Measurements from ENCODE around the gene KLF16. TPM values are rescaled to one million over a fixed set of nuclear protein-coding genes. Genes with fewer than 3 reads are reported as not detected.

KLF16 gene
- total and polyA plus RNA-seq, 10 of the 15 experiments (the other 5 are each of a cell fraction or from before 2014, with no cell fraction given) = 0.03 to 41.2 (median 2.6) TPM

DNA sequence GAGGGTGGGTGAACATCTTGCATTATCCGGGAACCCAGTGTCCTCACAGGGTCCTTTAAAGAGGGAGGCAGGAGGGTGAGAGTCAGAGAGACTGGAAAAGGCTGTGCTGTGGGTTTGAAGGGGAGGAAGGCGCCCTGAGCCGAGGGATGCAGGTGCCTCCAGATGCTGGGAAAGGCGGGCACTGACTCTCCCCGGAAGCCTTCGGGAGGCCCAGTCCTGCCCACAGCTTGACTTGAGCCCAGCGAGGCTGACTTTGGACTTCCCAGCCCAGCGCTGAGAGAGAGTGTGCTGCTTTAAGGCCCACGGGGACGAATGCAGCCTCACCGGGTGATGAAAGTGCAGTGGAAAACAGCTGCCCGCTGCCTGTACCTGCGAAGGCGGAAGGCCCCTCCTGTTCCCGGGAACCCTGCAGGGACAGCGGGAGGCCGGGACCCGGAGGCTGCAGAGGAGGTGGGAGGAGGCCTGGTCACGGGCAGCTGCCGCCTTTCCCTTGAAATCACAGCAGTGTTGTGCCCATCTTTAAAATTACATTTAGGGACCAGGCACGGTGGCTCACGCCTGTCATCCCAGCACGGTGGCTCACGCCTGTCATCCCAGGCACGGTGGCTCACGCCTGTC lies 31.2 kb downstream of the KLF16 start:
- POLR2A ChIA-PET = no interaction called here
- FAIRE-seq (no peak), ATAC-seq (no peak), DNase-seq (ENCODE audit: low read depth, low spot score) (no peak)
- Histone ChIP-seq H3K79me2 (ENCODE audit: control insufficient read depth, insufficient read depth, low read length) (peaks cover 11% of the 10 kb centered on the region), H3K4me1 (ENCODE audit: control insufficient read depth, insufficient read depth, low read length) (no peaks in the 10 kb centered on the region), H3K27ac (ENCODE audit: control insufficient read depth, insufficient read depth) (no peak overlapping the region), H3K36me3 (ENCODE audit: control insufficient read depth in 2 of 2, insufficient read depth in 2 of 2, low read length in 1 of 2) (peaks cover 2 to 4% of the 10 kb centered on the region in 2 experiments; a peak in 3 of 4 replicates), H3K27me3 (replicated peaks in 1 of 2; ENCODE audit: control insufficient read depth in 2 of 2, insufficient read depth in 2 of 2, low read length in 1 of 2) (no peaks in the 10 kb centered on the region), H3K9ac (ENCODE audit: control insufficient read depth, insufficient read depth, low read length) (no peak overlapping the region), H3K4me3 (no peak overlapping the region), H4K20me1 (ENCODE audit: control insufficient read depth, insufficient read depth) (peaks cover 5% of the 10 kb centered on the region), H3K9me3 (replicated peaks; ENCODE audit: control insufficient read depth, insufficient read depth, low read length) (no peaks in the 10 kb centered on the region), H2AFZ (ENCODE audit: control insufficient read depth, low read depth, low read length) (no peak overlapping the region), H3K4me2 (ENCODE audit: control insufficient read depth, insufficient read depth) (no peak overlapping the region)
- CTCF ChIA-PET = no interaction called here
- RAD21 ChIA-PET (ENCODE audit: unreplicated experiment) = no interaction called here
- in situ Hi-C loops (cut with MboI) = no loop called here
- TF ChIP-seq CREM (IDR thresholded peaks at IDR 0.05; ENCODE audit: low read depth) (no peak), SRF (IDR thresholded peaks at IDR 0.05; ENCODE audit: low read depth in 2 of 2, low read length in 2 of 2) (no peak), MYB (IDR thresholded peaks at IDR 0.05; ENCODE audit: borderline replicate concordance, low read depth, low read length) (no peak), HCFC1 (IDR thresholded peaks at IDR 0.05; ENCODE audit: low read length) (no peak), HDAC2 (IDR thresholded peaks at IDR 0.05) (no peak)
- TF ChIP-seq, protein P1, sequence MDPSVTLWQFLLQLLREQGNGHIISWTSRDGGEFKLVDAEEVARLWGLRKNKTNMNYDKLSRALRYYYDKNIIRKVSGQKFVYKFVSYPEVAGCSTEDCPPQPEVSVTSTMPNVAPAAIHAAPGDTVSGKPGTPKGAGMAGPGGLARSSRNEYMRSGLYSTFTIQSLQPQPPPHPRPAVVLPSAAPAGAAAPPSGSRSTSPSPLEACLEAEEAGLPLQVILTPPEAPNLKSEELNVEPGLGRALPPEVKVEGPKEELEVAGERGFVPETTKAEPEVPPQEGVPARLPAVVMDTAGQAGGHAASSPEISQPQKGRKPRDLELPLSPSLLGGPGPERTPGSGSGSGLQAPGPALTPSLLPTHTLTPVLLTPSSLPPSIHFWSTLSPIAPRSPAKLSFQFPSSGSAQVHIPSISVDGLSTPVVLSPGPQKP (IDR thresholded peaks at IDR 0.05; ENCODE audit: low read depth, low read length) = no peak
- no TSS peak for BruUV-seq (replicated peaks)
- WGBS (ENCODE audit: insufficient coverage, insufficient replicate concordance, low lambda C conversion rate, missing lambda C conversion rate) = 97% methylated on average over 25 of the region's 26 CpGs
- intact Hi-C loops (cut with micrococcal nuclease; ENCODE audit: unreplicated experiment) = no loop called here
- SMC1A ChIA-PET (ENCODE audit: uncharacterized antibody, unreplicated experiment) = no interaction called here

DNA sequence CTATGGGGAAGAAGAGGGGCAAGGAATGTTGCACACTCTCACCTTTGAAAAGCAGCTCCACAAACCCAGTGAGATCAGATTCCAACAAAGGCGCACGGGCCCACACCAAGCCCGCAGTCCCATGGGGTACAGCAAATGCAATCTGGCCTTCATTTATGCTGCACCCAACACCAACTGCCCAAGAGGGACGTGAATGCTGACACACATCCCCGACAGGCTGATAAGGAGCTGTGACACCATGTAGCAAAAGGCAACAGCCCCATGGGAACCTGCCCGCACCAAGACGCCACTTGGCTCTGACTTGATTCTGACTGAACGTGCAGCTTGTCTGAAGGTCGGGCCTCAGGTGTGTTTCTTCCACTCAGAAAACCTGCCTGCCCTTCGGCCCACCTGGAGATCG lies 32.4 kb downstream of the KLF16 start:
- Histone ChIP-seq H3K4me1 (ENCODE audit: control insufficient read depth, insufficient read depth, low read length) (no peaks in the 10 kb centered on the region), H4K20me1 (ENCODE audit: control insufficient read depth, insufficient read depth) (no peaks in the 10 kb centered on the region), H3K36me3 (ENCODE audit: control insufficient read depth in 2 of 2, insufficient read depth in 2 of 2, low read length in 1 of 2) (peaks cover 2 to 4% of the 10 kb centered on the region in 2 experiments; a peak in 3 of 4 replicates), H3K4me3 (no peak overlapping the region), H2AFZ (ENCODE audit: control insufficient read depth, low read depth, low read length) (no peak overlapping the region), H3K27ac (ENCODE audit: control insufficient read depth, insufficient read depth) (no peak overlapping the region), H3K9me3 (replicated peaks; ENCODE audit: control insufficient read depth, insufficient read depth, low read length) (no peaks in the 10 kb centered on the region), H3K27me3 (replicated peaks in 1 of 2; ENCODE audit: control insufficient read depth in 2 of 2, insufficient read depth in 2 of 2, low read length in 1 of 2) (no peaks in the 10 kb centered on the region), H3K79me2 (ENCODE audit: control insufficient read depth, insufficient read depth, low read length) (peaks cover 3% of the 10 kb centered on the region), H3K9ac (ENCODE audit: control insufficient read depth, insufficient read depth, low read length) (no peak overlapping the region), H3K4me2 (ENCODE audit: control insufficient read depth, insufficient read depth) (no peak overlapping the region)
- ChIA-PET RAD21 (ENCODE audit: unreplicated experiment) (no interaction called here), CTCF (no interaction called here), POLR2A (interaction anchor here (0.6 kb wide), 1 partner anchor 230 kb away, joined by 4 read pairs; no protein-coding TSS in a partner anchor), SMC1A (ENCODE audit: uncharacterized antibody, unreplicated experiment) (no interaction called here)
- intact Hi-C loops (cut with micrococcal nuclease; ENCODE audit: unreplicated experiment) (no loop called here), in situ Hi-C loops (cut with MboI) (no loop called here)
- no peak for ATAC-seq
- no peak for DNase-seq (ENCODE audit: low read depth, low spot score)
- no peak for FAIRE-seq
- TF ChIP-seq SUZ12 (IDR thresholded peaks at IDR 0.05; ENCODE audit: unreplicated experiment) = no peak
- TF ChIP-seq WRNIP1 (IDR thresholded peaks at IDR 0.05; ENCODE audit: borderline replicate concordance, low read depth, low read length) = no peak
- no peak for TF ChIP-seq EP300 (IDR thresholded peaks at IDR 0.05; ENCODE audit: borderline replicate concordance in 1 of 2, control insufficient read depth in 1 of 2, low read depth in 2 of 2, low read length in 2 of 2)
- 86% methylated on average over 11 of the region's 11 CpGs for WGBS (ENCODE audit: insufficient coverage, insufficient replicate concordance, low lambda C conversion rate, missing lambda C conversion rate)
- no TSS peak for BruUV-seq (replicated peaks)
